HG03558 (cell line): ENCODE results near the gene TFE3.
A peak's percentile ranks its signal among the peaks of the same experiment; 100 is the strongest.
"Not testable (repeated sequence)": the region's sequence is repeated elsewhere in the genome, so short reads cannot be mapped to it uniquely, and the experiment has no call there.

Source experiments
- ATAC-seq: cut with Tn5 transposase; IDR thresholded peaks from one replicate; pipeline ENCODE4 v1.9.1; 2021; ENCODE audit warnings: moderate number of reproducible peaks; ENCODE audit not compliant: unreplicated experiment; ENCODE audit errors: extremely low read depth

The TFE3 gene

GRCh38 chrX:49002091-49002935 is 40.8 kb downstream of the TFE3 start, which contains the start of gene GRIPAP1:
GRIPAP1 (minus strand) TSS chrX:49002264; CDS start chrX:49002229, 35 bp downstream.
- peak; percentile 45 for ATAC-seq

GRCh38 chrX:49001521-49002090 is 41.6 kb downstream of the TFE3 start:
- no peak for ATAC-seq

- no peak for ATAC-seq
These were observed 42.5 kb downstream of the TFE3 start for GRCh38 chrX:49000636-49001035.

DNA sequence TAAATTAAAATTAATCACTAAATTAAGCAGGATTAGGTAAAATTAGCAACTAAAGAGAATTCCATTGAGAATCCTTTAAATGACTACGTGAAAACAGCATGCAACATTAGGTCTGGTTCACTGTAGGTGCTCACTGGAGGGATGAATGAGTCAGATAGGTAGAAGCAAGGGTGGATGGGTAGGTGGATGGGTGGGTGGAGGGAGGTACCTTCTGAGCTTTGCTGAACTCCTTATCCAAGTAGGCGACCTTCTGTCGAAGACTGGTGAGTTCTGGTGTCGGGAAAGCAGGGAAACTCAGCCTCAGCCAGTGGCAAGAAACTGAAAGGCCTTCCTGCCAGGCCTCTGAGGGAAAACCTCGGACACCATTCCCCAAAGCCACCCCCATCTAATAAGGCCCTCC is 44.1 kb downstream of the TFE3 start:
- ATAC-seq = no peak

DNA sequence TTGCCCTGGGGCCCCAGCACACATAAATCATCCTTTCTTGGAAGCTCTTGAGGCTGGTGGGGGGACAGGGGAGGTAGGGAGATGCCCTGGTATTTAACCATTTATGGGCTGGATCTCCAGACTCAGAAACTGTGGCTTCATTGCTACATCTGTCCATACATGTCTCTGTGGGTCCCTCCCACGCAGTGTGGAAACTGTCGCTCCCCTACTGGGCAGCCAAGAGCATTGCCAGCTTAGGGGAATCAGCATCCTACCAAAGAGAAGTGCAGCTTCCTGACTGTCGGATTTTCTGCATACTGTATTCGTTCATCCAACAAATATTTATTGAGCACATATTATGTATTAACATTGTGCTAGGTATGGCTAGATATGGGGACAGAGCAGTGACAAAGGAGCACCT is 44.8 kb downstream of the TFE3 start:
- no peak for ATAC-seq

DNA sequence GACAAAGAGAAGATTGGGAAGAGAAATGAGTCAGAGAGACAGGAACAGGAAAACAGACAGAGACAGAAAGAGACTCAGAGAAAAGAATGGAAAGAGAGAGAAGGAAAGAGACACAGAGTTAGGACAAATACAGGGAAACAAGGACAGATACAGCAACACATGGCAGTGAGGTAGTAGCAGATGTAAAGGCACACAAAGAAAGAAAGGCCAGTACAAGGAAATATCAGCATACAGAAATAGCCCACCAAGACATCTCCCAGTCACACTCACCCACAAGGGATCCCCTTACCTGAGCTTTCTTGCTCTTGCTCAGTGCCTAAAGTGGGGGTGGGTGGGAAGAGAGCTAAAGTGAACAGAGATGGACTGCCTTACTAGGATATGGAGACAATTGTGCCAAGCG is 45.3 kb downstream of the TFE3 start:
- ATAC-seq = no peak

GRCh38 chrX:48997455-48997854 is 45.7 kb downstream of the TFE3 start:
- ATAC-seq = no peak

DNA sequence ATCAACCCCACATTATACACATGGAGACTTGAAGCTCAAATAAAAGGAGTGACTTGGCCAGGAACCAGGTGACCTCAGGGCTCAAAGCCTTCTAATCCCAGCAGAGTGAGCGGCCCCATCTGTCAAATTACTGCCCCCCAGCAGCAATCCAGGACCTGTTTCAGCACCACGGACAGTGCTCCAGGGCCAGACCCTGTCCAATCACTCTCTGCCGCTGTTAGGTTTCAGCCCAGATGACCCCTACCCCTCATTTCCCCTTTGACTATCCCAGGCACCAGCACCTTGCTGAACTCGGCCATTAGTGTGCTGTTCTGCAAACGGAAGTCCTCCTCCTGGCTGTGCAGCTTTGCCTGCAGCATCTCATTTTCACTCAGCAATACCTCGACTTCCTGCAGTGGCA is 46.2 kb downstream of the TFE3 start:
- ATAC-seq = no peak

- no peak for ATAC-seq
These were observed 50.8 kb downstream of the TFE3 start for GRCh38 chrX:48992341-48992740.

- ATAC-seq = no peak
These were observed 53.7 kb downstream of the TFE3 start for GRCh38 chrX:48989483-48989882.

DNA sequence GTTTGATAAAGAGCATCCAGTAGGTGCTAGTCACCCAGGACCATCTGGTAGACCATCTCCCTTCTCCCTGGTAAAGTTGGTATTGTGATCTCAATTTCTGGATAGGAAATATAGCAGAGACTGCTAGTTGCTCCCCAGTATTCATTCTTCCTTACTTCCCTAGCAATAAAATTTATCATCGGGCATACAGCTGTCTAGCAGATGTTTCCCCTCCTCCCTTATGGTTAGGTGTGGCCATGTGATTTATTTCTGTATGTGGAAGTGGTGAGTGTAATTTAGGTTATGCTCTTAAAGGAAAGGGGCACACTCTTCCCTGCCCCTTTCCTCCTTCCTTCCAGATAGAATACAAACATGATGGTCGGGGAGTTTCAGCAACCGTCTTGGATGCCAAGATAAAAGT is 59.3 kb downstream of the TFE3 start:
- ATAC-seq = no peak

GRCh38 chrX:48983081-48983480 is 60.1 kb downstream of the TFE3 start:
- no peak for ATAC-seq

GRCh38 chrX:48981178-48981577 is 62.0 kb downstream of the TFE3 start:
- ATAC-seq = no peak

- ATAC-seq = not testable (repeated sequence)
These were observed 62.8 kb downstream of the TFE3 start for GRCh38 chrX:48980341-48980740.
